Chondrocyte (in vitro differentiated cells): Measurements from ENCODE around the gene DMWD. TPM values are rescaled to one million over a fixed set of nuclear protein-coding genes. Genes with fewer than 3 reads are reported as not detected.

ENCODE experiments used
- DNase-seq: peaks from one replicate; pipeline ENCODE4 v3.0.0; 2021; ENCODE audit warnings: mixed read lengths, low spot score
- H3K27ac Mint-ChIP-seq: one replicate; pipeline ENCODE4 v1.8.0; 2021; ENCODE audit warnings: mild to moderate bottlenecking, moderate library complexity, mixed read lengths; ENCODE audit not compliant: unreplicated experiment
- H3K27me3 Mint-ChIP-seq: 2 replicates; pipeline ENCODE4 v1.8.0; 2021; ENCODE audit warnings: low read depth, mixed read lengths
- H3K36me3 Mint-ChIP-seq: 2 replicates; pipeline ENCODE4 v1.8.0; 2021; ENCODE audit warnings: low read depth, mixed read lengths
- H3K4me1 Mint-ChIP-seq: 2 replicates; pipeline ENCODE4 v1.8.0; 2021; ENCODE audit warnings: low read depth, mild to moderate bottlenecking, mixed read lengths
- H3K4me3 Mint-ChIP-seq: one replicate; pipeline ENCODE4 v1.8.0; 2021; ENCODE audit warnings: mild to moderate bottlenecking, moderate library complexity, mixed read lengths; ENCODE audit not compliant: unreplicated experiment
- H3K9me3 Mint-ChIP-seq: 2 replicates; pipeline ENCODE4 v1.8.0; 2021; ENCODE audit warnings: low read depth, mixed read lengths
- total RNA-seq: library from RNA; stranded (reverse); gene quantifications from 3 replicates; pipeline ENCODE4 v1.2.1, GENCODE V29; 2021
- TF ChIP-seq, protein P1 (sequence below): fragments of 200-600 bp; sonication (generic); IDR thresholded peaks from 2 replicates; pipeline ENCODE4 v1.5.0; 2021; ENCODE audit warnings: antibody characterized with exemption, mild to moderate bottlenecking, moderate library complexity

DMWD gene
- total RNA-seq, 1 donor from 2014 or later, result 77.6 TPM

DNA sequence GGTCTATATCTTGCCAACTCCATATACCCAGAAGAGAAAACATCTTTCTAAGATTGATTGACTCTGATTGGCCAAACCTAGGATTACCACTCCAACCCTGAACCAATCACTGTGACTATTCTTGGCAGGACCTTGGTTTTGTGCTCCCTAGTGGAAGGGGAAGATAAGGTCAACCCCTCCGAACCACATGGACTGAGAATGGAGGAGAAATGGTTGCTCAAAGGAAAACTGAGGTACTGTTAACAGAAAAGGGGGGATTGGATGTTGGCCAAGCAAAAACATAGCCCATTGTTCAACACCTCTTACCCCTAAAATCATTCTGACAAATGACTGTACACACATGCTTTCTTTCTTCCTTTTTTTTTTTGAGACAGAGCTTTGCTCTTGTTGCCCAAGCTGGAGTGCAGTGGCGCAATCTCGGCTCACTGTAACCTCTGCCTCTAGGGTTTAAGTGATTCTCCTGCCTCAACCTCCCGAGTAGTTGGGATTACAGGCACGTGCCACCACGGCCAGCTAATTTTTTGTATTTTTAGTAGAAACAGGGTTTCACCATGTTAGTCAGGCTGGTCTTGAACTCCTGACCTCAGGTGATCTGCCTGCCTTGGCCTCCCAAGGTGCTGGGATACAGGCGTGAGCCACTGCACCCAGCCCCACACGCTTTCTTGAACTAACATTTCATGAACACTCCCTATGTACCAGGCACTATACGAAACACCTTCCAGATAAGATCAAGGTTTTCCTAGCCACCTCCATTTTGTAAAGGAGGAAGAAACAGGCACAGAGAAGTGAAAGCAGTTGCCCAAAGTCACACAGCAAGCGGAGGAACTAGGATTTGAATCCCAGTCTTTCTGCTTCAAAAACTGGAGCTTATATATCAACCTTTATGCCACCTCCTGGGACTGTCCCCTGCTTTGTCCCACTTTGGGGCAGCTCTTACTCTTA, 52.9 kb downstream of the DMWD start:
- TF ChIP-seq, protein P1, sequence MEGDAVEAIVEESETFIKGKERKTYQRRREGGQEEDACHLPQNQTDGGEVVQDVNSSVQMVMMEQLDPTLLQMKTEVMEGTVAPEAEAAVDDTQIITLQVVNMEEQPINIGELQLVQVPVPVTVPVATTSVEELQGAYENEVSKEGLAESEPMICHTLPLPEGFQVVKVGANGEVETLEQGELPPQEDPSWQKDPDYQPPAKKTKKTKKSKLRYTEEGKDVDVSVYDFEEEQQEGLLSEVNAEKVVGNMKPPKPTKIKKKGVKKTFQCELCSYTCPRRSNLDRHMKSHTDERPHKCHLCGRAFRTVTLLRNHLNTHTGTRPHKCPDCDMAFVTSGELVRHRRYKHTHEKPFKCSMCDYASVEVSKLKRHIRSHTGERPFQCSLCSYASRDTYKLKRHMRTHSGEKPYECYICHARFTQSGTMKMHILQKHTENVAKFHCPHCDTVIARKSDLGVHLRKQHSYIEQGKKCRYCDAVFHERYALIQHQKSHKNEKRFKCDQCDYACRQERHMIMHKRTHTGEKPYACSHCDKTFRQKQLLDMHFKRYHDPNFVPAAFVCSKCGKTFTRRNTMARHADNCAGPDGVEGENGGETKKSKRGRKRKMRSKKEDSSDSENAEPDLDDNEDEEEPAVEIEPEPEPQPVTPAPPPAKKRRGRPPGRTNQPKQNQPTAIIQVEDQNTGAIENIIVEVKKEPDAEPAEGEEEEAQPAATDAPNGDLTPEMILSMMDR, result no peak
- H3K36me3 Mint-ChIP-seq, result no peaks in the 10 kb centered on the region
- H3K27ac Mint-ChIP-seq, result no peak overlapping the region
- no peak for DNase-seq
- no peak overlapping the region for H3K4me3 Mint-ChIP-seq
- no peaks in the 10 kb centered on the region for H3K9me3 Mint-ChIP-seq
- H3K4me1 Mint-ChIP-seq, result no peaks in the 10 kb centered on the region
- H3K27me3 Mint-ChIP-seq, result no peaks in the 10 kb centered on the region

DNA sequence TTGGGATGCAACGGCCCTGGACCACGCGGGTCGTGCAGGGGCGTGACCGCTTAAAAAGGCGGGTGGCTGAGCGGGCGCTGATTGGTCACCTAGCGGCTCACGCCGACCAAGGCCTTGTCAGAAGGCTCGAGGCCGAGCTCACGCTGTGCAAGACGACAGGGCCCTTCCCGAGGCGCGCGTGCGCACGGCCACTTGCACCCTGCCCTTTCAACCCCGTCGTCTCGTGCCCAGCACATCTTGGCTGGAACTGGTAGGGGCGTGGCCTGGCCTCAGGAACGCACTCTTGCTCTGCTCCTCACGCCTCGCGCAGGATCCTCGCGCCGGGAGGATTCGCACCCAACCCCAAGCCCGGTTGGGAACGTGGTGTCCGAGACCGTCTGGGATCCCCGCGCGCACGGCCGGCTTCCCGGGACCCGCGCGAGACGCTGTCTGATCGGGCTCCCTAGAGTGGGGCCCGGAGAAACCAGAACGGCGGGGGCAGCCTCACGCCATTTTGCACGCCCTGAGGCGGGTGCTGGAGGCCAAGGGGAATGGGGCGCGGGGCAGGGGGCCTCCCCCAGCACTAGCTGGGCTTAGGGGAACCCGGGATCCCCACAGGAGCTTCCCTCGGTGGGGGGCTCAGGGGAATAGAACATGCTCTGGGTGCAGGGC, 59.4 kb downstream of the DMWD start, which contains the start of gene MEIOSIN:
TSS of gene MEIOSIN (plus strand) at position 280 of the 651 bp plus-strand sequence. CDS start 1,938 bp downstream, outside the sequence.
- no peak within 1 kb of the TSS for H3K27ac Mint-ChIP-seq
- no peaks in the 10 kb centered on the region for H3K36me3 Mint-ChIP-seq
- no peak for DNase-seq
- TF ChIP-seq, protein P1, result no peak
- no peaks in the 10 kb centered on the region for H3K27me3 Mint-ChIP-seq
- H3K9me3 Mint-ChIP-seq, result no peaks in the 10 kb centered on the region
- H3K4me1 Mint-ChIP-seq, result peaks cover 16% of the 10 kb centered on the region
- no peak within 1 kb of the TSS for H3K4me3 Mint-ChIP-seq

Other genes starting within 250 kb of the DMWD start
- 14.8 to 19.8 TPM (median 14.8 TPM) in 3 replicates for gene OPA3, start 208.0 kb downstream of the DMWD start, total RNA-seq
- gene GPR4, start 190.6 kb downstream of the DMWD start, total RNA-seq, result not detected in 3 replicates
- gene EML2, start 153.4 kb downstream of the DMWD start, total RNA-seq, result 20.5 to 28.3 TPM (median 22.4 TPM) in 3 replicates
- gene GIPR, start 124.6 kb downstream of the DMWD start, total RNA-seq, result 0.41 to 2.4 TPM (median 1.3 TPM) in 3 replicates
- gene SNRPD2, start 100.9 kb downstream of the DMWD start, total RNA-seq, result 310 to 361 TPM (median 314 TPM) in 3 replicates
- 11.9 to 13.7 TPM (median 13.4 TPM) in 3 replicates for gene QPCTL, start 100.2 kb downstream of the DMWD start, total RNA-seq
- gene FBXO46, start 61.9 kb downstream of the DMWD start, total RNA-seq, result 12.7 to 14.8 TPM (median 14.3 TPM) in 3 replicates
- not detected in 3 replicates for gene MEIOSIN, start 59.4 kb downstream of the DMWD start, total RNA-seq
- gene SIX5, start 23.6 kb downstream of the DMWD start, total RNA-seq, result 29.3 to 33.8 TPM (median 33.0 TPM) in 3 replicates
- gene DMPK, start 10.4 kb downstream of the DMWD start, total RNA-seq, result 95.0 to 176 TPM (median 162 TPM) in 3 replicates
- gene RSPH6A, start 22.5 kb upstream of the DMWD start, total RNA-seq, result 0.15 TPM in 1 of 3 replicates, not detected in the others
- gene SYMPK, start 70.3 kb upstream of the DMWD start, total RNA-seq, result 56.5 to 63.3 TPM (median 58.0 TPM) in 3 replicates
- not detected in 3 replicates for gene FOXA3, start 71.5 kb upstream of the DMWD start, total RNA-seq
- gene IRF2BP1, start 93.3 kb upstream of the DMWD start, total RNA-seq, result 24.9 to 30.5 TPM (median 28.6 TPM) in 3 replicates
- 11.9 to 13.1 TPM (median 12.5 TPM) in 3 replicates for gene MYPOP, start 109.8 kb upstream of the DMWD start, total RNA-seq
- not detected in 3 replicates for gene NANOS2, start 121.9 kb upstream of the DMWD start, total RNA-seq
- 0.10 to 0.22 TPM (median 0.18 TPM) in 3 replicates for gene NOVA2, start 181.0 kb upstream of the DMWD start, total RNA-seq
- gene CCDC61, start 202.6 kb upstream of the DMWD start, total RNA-seq, result 7.2 to 8.4 TPM (median 7.8 TPM) in 3 replicates
- gene PGLYRP1, start 230.2 kb upstream of the DMWD start, total RNA-seq, result not detected in 3 replicates
- 0.15 TPM in 1 of 3 replicates, not detected in the others for gene IGFL4, start 248.2 kb upstream of the DMWD start, total RNA-seq